Right lung (tissue), 10 donors: Measurements from ENCODE around the gene CCDC183. TPM values are rescaled to one million over a fixed set of nuclear protein-coding genes. Genes with fewer than 3 reads are reported as not detected.
"Not testable (repeated sequence)": the region's sequence is repeated elsewhere in the genome, so short reads cannot be mapped to it uniquely, and the experiment has no call there.

Experiments used
- DNase-seq, 2 donors: peaks; one replicate each; pipeline ENCODE4 v3.0.0-alpha.2; 2013
- long read RNA-seq, 8 donors: transcript quantifications; one replicate each; lab custom pipeline, GENCODE V29; 2026
- polyA plus RNA-seq, 5 donors: library from polyadenylated mRNA; unstranded; fragments of 120-200 nt; gene quantifications; one replicate each; pipeline versions ENCODE4 v1.2.1 to v1.2.3, GENCODE V29; 2013; ENCODE audit warnings: inconsistent platforms in 1 of 5, low replicate concordance in 1 of 5; ENCODE audit not compliant: insufficient read length in 5 of 5, insufficient read depth in 1 of 5

CCDC183 gene
- 10 to 100 TPM in 1 of 5 donors, 1 to 10 TPM in 4; 5.9 to 10.6 (median 7.7) TPM for polyA plus RNA-seq
- long read RNA-seq, donor 1, transcript CCDC183-208 (2 exons, 644 nt): major isoform, 5 of 5 reads
- long read RNA-seq, donor 1, partial matches to known transcripts: 0 of 5 reads
- long read RNA-seq, donor 1, other reads (novel, unspliced or antisense): 0 of 5 reads
- long read RNA-seq, donor 2: 0 reads
- long read RNA-seq, donor 3, partial matches to known transcripts: 0 of 1 reads
- long read RNA-seq, donor 3, other reads (novel, unspliced or antisense): 0 of 1 reads
- long read RNA-seq, donor 4: 0 reads
- long read RNA-seq, donor 5, partial matches to known transcripts: 5 of 5 reads
- long read RNA-seq, donor 5, other reads (novel, unspliced or antisense): 0 of 5 reads
- long read RNA-seq, donor 6, partial matches to known transcripts: 0 of 1 reads
- long read RNA-seq, donor 6, other reads (novel, unspliced or antisense): 0 of 1 reads
- long read RNA-seq, donor 7: 0 reads
- long read RNA-seq, donor 8: 0 reads

DNA sequence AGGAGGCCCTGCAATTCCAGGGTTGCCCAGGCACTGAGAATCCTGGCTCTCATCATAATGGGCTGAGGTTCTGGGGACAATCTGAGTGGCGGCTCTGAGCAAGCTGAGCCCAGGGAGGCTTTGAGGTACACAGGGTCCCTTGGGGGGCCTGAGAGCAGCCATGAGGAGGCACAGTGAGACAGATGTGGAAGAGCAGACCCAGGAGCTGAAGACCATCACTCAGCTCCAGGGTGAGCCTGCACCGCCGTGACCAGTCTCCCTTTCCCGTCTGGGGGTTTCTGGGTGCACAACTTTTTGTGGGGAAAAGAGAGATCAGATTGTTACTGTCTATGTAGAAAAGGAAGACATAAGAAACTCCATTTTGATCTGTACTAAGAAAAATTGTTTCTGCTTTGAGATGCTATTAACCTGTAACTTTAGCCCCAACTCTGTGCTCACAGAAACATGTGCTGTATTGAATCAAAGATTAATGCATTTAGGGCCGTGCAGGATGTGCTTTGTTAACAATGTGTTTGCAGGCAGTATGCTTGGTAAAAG, at the start of gene CCDC183:
Gene CCDC183 (plus strand): TSS at position 101 of the 537 bp plus-strand sequence. CDS start 60 bp downstream, at position 161.
- DNase-seq: no peak

DNA sequence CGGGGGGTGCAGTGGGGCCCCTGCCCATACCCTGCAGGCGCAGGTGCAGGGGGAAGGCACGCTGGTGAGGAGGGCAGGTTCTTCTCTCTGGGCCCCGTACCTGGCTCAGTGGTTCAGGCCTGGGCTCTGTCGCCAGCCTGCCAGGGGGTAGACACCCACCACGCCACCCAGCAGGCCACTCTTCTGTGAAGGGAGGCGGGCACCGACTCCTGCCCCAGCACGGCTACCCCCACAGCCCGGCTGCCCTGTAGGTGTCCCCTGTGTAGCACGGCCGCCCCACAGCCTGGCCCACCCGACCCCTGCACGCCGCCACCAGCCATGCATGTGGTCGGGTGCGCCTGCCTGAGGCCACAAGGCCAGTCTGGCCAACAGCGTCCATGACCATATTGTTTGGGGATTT, 49.5 kb upstream of the CCDC183 start:
- no peak for DNase-seq

DNA sequence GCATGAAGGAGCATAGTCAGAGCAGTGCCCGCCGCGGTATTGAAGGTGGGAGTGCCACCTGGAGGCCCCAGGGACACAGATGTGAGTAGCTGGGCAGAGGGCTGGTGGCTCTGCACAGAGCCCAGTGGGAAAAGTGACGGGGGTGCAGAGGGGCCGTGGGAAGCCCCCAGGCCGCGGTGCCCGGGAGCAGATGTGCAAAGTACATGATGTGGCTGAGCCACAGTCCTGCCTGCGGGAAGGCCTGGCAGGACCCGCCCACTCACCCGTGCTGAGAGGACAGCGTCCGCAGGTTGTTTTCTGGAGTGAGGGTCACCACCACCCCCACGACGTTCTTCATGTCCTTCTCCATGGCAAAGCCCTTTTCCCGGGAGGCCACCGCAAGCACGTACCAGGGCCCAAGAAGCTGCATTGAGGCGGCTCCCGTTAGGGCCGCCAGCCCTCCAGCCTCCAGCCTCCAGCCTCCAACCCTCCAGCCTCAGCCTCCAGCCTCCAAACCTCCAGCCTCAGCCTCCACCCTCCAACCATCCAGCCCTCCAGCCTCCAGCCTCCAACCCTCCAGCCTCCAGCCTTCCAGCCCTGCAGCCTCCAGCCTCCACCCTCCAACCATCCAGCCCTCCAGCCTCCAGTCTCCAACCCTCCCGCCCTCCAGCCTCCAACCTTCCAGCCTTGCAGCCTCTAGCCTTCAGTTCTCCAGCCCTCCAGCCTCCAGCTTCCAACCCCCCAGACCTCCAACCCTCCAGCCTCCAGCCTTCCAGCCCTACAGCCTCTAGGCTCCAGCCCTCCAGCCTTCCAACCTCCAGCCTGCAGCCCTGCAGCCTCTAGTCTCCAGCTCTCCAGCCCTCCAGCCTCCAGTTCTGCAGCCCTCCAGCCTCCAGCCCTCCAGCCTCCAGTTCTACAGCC, 48.7 kb upstream of the CCDC183 start:
- DNase-seq: no peak

DNA sequence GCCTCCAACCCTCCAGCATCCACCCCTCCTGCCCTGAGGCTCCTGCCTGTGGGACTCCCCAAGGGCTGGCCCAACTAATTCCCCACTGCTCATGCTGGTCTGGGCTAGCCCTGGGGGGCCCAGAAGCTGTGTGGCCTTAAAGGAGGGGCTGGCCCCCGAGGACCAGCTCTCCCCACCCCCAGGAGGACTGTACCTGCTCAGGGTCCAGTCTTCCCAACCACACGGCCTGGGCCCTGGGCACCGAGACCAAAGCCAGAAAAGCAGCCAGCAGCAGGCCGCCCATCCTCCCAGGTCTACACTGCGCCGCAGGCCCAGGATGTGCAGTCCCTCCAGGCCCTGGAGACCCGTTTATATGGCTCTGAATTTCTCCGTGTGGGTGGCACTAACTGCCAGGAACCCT, 47.9 kb upstream of the CCDC183 start, which contains the start of gene LCN6:
Gene LCN6 (minus strand): TSS at position 325 of the 400 bp plus-strand sequence. CDS start 42 bp downstream, at position 283.
- no peak for DNase-seq

DNA sequence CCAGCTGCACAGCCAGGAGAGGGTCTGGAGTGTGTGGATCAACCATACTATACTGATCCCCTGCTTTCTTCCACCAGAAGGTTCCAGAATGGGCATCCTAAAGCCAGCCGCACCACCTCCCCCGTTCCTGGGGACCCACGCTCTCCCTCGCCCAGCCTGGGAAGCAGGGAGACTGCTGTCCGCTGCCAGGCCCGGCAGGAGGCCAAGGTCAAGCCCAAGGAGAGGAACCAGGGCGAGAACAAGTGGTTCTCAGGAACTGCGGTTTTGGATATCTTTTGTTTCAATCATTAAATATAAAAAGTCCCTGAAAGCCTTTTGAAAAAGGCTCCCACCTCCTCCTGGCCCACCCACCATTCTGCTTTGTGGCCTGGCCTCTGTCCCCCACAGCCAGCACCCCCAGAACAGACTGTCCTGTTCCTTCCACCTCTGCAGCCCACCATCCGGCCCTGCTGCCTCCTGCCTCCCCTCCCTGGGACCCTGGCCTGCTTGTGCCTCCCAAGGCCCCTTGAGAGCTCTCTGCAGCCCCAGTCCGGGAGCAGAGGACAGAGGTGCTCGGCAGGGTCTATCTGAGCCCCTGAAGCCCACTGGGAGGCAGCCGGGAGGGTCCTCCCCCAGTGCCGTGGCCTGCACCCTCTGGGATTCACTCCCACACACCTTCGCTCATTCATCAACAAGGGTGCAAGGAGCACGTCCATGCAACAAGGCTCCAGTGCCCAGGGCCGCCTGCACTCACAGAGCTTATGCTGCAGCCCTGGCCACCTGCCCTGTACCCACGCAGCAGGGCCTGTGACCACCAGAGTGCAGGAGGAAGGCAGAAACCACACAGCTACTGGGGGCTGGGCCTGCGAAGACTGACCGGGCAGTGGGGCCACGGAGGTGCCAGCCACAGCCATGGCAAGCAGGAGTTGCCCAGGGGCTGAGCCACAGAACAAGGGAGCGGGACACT, 47.2 kb upstream of the CCDC183 start:
- DNase-seq: no peak

DNA sequence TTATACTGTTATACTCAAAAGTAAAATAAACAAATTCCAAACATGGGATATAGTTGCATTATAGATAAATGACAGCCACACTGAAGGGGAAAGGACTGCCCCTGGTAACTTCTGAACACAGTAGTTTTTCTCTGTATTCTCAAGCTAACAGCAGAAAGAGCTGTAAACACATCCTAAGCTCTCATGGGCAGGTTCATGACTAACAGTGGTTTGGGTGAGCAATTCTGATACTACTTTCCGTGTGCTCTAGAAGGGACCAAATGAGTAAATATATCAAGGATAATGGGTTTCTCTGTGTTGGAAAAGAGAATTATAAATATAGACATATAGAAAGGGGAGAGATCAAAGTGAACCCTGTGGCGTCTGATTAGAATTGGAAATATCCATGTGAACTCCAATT, 45.6 kb upstream of the CCDC183 start:
- DNase-seq: no peak

DNA sequence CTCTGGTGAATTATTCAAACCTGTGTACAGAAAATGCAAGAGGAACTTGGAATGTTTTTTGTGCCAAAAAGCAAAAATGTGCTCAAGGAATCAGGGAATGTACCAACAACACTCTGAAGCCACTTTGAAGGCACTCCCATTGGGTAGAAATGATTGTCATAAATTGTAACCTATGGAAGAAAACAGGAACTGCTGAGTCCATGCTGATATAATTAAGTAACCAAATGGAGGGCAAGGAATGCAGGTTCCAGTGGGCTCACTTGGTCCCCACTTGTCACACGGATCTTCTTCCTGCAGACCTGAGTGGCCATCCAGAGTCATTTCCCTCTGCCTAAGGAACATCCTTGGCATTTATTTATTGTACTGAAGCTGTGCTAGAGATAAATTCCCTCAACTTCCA, 44.9 kb upstream of the CCDC183 start:
- DNase-seq: no peak

DNA sequence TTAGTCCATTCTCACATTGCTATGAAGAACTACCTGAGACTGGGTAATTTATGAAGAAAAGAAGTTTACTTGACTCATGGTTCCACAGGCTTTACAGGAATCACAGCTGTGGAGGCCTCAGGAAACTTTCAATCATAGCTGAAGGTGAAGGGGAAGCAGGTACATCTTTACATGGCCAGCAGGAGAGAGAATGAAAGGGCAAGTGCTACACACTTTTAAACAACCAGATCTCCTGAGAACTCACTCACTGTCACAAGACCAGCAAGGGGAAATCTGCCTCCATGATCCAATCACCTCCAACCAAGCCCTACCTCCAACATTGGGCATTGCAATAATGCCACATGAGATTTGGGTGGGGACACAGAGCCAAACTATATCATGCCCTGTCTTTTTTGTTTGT, 44.3 kb upstream of the CCDC183 start:
- DNase-seq: no peak

DNA sequence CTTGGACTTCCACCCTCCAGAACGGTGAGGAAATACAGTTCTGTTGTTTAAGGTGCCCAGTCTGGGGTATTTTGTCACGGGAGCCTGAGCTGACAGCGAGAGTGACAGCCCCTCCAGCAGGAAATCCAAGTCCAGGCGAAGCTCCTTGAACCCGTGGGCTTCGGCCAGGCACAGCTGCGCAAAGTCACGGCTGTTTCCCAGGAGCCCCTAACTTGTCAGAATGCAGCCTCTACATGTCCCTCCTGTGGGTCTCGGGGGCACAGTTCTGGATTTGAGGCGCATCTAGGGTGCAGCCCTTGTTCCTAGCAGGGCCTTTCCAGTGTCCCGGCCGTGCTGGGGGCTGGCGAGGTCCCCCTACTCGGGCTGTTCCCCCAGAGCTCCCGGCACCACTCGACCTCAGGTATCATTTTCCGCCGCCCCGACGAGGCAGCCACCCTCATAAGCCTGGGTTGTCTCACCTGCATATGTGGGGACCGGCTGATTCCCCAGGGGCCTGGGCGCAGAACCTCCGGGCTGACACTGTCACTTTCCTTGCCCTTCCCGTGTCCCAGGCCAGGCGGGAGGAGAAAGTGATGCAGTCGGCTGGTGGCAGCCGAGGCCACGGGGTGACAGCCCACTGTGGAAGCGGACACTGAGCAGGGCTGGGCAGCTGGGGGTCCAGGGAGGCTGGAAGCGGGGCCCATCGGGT, 42.6 kb upstream of the CCDC183 start:
- DNase-seq: no peak

DNA sequence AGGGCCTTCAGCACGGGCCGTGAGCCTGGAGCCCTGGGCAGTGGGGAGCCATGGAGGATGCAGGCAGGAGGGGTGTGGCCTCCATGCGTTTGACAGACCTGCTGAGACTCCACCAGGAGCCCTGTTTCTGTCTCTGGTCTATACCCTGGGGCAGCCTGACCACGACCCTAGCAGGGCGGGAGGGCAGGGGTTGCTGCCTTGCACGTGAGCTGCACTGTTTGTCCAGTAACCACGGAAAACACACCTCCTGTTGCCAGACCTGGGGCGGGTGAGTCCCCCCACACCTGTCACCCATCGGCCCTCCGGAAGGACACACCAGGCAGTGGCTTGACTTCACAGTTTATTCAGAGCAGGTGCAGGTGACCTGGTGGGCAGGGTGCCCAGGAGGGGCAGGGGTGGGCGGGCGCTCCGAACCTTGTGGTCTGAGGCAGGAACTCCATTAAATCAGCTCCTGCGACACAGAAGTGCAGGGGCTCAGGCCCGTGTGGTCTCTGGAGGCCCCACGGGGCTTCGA, 42.0 kb upstream of the CCDC183 start:
- DNase-seq: no peak

DNA sequence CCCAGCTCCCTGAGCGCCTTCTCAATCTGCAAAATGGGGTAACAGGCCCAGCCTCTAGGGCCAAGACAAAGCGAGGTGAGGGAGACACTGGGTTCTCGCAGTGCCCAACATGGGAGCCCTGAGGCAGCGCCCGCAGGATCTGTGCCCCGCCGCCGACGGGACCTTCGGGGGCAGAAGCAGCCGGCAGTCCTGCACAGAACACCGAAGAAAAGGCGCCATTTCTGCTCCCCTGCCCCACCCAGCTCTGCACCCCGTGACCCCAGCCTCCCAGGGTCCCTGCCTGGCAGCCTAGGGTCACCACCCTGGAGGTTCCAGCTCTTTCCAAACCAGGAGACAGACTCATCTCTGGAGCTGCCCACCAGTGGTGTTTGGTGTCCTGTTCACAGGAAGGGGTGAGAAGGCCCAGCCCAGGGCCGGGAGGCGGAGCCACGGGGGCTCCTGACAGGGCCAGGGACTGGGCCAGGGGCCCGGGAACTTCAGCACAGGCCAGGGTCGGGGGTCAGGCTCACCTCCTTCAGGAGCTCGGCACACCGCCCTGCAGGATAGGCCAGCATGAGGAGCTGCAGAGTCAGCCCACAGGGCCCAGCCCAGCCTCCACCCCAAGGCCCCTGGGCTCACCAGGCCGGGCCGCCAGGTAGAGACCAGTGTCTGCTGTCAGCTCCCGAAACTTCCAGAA, 41.4 kb upstream of the CCDC183 start:
- no peak for DNase-seq

DNA sequence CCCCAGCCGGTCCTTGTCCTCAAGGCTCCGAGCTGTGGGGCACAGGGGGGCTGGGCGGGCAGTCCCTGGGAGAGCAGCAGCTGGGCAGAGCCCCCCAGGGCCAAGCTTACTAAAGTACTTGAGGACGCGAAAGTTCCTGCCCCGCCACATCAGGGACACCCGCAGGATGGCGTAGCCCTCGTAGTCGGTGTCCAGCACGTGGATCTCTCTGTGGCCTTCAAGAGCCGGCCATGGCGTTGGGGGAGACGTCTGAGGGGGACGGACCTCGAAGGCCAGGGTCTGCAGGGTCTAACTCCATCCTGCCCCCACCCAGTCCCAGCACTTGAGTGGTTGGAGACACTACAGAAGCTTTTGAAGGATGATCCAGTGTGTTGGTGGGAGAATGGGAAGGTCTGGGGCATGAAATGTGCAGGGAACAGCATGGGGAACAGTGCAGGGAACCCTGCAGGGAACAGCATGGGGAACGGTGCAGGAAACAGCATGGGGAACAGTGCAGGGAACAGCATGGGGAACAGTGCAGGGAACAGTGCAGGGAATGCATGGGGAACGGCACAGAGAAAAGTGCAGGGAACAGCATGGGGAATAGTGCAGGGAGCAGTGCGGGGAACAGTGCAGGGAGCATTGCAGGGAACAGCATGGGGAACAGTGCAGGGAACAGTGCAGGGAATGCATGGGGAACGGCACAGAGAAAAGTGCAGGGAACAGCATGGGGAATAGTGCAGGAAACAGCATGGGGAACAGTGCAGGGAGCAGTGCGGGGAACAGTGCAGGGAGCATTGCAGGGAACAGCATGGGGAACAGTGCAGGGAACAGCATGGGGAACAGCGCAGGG, 40.6 kb upstream of the CCDC183 start:
- DNase-seq: not testable (repeated sequence)

DNA sequence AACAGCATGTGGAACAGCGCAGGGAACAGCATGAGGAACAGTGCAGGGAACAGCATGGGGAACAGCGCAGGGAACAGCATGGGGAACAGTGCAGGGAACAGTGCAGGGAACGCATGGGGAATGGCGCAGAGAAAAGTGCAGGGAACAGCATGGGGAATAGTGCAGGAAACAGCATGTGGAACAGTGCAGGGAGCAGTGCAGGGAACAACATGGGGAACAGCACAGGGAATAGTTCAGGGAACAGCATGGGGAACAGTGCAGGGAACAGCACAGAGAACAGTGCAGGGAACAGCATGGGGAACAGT, 40.1 kb upstream of the CCDC183 start:
- DNase-seq: no peak

DNA sequence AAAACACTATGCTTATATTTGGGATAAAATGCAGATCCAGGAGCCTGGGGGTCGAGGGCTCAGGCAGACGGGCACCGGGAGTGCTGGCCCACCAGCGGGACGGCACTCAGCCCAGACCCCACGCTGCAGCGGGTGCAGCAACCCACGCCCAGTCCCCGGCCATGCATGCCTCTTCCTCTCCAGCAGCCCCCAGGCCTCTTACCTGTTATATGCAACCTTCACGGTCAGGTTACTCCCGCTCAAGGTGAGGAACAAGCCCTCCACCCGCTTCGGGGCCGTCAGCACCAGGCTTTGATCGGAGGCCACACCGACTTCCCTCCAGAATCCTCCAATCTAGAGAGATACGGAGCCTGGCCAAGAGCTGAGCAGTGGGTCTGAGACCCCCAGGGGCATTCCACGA, 39.3 kb upstream of the CCDC183 start:
- DNase-seq: no peak

DNA sequence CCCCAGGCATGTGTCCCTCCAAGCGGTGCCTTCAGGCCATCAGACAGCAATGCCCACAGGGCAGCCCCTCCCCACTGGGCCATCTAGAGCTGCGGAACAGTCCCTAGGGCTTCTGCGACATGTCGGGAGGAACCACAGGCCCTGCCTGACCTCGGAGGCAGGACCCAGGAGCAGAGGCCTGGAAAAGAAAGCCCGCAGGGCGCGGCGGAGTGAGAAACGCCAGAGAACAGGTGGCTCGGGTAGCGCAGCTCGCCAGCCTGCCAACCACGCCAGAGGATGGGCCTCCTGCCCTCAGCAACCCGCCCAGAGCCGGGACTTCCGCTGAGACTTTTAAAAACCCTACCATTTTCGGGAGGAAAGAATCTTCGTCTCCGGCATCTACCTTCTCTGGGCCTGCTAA, 38.8 kb upstream of the CCDC183 start:
- DNase-seq: no peak

DNA sequence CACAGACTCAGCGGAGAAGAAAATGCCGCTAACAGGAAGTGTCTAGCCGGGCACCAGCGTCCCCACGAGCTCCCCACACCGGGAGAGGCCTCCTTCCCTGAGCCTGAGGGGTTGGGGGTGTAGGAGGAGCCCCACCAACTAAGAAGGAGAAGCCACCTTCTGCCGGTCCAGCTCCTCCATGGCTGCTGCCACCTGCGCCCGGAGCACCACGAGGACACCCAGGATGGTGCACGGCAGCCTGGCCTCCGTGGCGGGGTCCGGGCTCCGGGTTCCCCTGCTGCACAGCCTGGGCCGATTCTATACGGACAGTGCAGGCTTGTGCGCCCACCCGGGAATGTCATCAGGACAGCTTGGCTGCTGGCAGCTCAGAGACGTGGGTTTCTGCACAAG, 38.4 kb upstream of the CCDC183 start:
- DNase-seq: no peak

DNA sequence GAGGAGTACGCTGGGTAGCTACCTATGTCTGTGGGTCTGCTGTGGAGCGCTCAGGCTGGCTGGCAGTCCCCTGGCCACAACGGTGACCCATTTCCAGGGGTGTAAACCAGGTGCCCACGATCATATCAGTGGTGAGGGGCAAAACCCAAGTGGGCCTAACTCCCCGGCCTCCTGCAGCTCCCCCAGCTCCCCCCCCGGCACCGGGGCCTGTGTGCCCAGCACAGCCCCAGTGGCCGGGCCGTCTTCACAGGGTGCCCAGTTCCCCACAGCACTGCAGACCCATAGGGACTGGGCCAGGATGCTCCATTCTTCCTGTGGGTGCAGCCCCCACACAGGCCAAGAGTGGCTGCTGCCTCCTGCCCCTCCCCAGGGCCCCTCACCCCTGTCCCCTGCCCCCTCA, 37.1 kb upstream of the CCDC183 start:
- DNase-seq: no peak

DNA sequence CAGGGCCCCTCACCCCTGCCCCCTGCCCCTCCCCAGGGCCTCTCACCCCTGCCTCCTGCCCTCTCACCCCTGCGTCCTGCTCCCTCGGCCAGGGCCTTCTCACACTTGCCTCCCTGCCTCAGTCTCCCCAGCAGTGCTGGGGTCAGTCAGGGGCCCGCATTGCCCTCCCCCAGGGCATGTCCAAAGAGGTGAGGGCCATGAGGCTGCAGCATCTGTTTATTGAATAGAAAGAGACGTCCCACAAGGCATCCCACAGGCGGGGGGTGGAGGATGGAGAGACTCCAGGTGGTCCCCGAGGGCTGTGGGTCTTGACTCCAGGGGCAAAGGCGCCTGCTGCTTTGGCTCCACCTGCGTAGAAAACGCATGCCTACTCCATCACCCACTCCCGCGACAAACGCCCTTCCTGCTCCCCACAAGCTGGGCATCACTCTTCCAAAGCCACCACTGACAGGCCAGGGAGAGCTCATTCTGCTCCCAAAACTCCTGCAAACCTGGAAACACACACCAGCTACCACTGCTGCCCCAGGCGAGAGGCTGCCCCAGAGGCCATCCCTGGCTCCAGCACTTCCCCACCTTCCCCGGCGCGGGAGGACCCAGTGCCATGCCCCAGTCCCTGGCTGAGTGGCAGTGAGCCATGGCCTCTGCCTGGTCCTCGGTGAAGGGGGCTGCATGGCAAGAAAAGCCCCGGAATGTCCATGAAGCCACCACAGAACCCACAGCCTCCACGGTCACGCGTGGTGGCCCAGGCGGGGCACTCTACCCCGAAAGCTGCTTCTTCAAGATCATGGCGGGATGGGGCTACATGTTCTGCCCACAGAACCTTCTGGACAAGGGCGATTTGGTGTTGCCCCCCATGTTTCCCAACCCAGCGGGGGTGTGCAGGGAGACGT, 36.5 kb upstream of the CCDC183 start:
- DNase-seq: no peak
